Inflammatory macrophage (primary cell): ENCODE results near the gene CTAGE15.
"Not testable (repeated sequence)": the region's sequence is repeated elsewhere in the genome, so short reads cannot be mapped to it uniquely, and the experiment has no call there.

Experiments
- DNase-seq, 2 donors: peaks; one replicate each; pipeline ENCODE4 v3.0.0-alpha.2; 2020 to 2022
- total RNA-seq, 18 experiments: gene quantifications; one replicate each; lab custom pipeline; 2026; ENCODE audit warnings: mixed read lengths in 6 of 18, inconsistent platforms in 2 of 18; lab: John Stamatoyannopoulos, UW

The CTAGE15 gene
- 0 to 0.09 (median 0) reads per million in 18 experiments for total RNA-seq

GRCh38 chr7:143571501-143571900 lies at the start of gene CTAGE15:
Gene CTAGE15, plus strand, starts transcription at chr7:143571801. Its CDS starts 17 bp downstream, at chr7:143571818.
- DNase-seq = not testable (repeated sequence)

DNA sequence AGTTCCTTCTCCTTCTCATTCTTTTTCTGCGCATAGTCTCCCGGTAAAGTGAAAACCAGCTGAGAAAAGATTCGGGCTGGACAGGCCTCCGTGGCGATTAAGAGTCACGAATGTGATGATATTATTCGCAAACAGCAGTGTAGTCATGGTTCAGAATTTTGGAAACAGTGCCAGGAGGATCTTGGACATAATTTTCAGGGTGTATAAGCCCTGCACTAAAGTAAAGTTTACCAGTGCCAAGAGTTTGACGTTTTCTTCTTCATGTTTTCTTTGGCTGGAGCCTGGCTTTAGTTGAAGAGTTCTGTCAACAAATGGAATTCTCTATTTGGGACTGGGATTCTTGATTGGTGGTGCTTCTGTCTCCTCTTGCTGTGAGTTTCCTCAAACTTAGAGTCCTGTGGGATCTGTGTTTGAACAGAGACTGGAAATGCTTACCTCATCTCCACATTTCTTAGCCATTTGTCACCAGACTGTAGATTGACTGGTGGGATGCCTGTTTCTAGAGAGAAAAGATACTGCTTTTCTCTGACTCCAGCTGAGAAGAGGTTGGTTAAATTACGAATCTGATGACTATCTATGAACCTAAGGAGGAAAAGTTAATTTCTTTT lies 49.2 kb upstream of the CTAGE15 start:
- DNase-seq = not testable (repeated sequence)

GRCh38 chr7:143531169-143531926 lies 40.3 kb upstream of the CTAGE15 start:
- not testable (repeated sequence) for DNase-seq

GRCh38 chr7:143531932-143532331 lies 39.7 kb upstream of the CTAGE15 start:
- DNase-seq = not testable (repeated sequence)

- DNase-seq = not testable (repeated sequence)
Measured at GRCh38 chr7:143533213-143533839, 38.3 kb upstream of the CTAGE15 start.

DNA sequence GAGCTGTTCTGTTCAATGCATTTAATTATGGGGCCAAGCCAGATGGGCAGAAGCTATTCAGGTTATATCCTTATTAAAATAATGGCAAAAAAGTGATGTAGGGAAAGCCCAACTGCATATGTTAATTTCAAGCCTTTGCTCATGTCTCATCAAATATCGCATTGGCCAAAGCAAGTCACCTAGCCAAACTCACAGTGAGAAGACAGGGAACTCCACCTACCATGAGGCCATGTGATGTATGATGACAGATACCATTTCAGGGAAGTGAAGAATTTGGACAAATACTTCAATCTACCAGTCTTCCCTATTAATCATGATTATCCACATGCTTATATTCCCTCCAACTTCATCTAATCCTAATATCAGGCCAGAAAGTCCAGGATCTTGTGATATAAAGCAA lies 35.2 kb upstream of the CTAGE15 start:
- DNase-seq = not testable (repeated sequence)

- not testable (repeated sequence) for DNase-seq
Measured at GRCh38 chr7:143543288-143544038, 28.1 kb upstream of the CTAGE15 start.

GRCh38 chr7:143555968-143556367 lies 15.6 kb upstream of the CTAGE15 start:
- not testable (repeated sequence) for DNase-seq

- not testable (repeated sequence) for DNase-seq
Measured at GRCh38 chr7:143563306-143563705, 8.3 kb upstream of the CTAGE15 start.

DNA sequence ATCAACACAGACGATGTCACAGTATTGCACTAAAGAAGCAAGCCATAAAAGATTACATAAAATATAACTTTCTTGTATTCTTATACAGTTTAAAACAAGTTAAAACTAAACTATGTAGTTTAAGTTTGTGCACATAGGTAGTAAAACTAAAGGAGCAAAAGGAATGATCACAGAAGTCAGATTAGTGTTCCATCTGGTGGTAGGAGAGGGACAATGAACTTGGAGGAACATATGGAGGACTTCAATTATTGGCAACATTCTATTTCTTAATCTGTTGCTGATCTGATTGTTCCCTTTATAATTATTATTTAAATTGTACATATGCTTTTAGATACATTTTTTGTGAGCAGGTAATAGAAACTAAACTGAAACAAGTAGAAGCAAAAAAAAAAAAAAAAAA lies 5.6 kb upstream of the CTAGE15 start:
- DNase-seq = not testable (repeated sequence)

DNA sequence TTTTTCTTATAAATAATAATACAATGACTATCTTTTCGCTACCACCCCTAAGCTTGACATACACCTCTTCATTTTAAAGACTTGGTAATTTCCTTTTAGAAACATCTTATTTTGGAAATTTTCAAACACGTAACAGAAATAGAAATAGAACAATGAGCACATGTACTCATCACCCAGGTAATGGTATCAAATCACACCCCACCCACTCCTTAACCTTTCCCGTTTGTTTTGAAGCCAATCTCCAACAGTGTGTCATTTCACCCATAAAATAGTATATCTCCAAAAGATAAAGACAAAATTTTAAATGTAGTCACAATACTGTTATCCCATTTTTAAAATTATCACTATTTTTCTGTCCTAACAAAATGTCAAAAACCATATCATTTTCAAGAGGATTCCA lies 16.6 kb downstream of the CTAGE15 start:
- DNase-seq = not testable (repeated sequence)

DNA sequence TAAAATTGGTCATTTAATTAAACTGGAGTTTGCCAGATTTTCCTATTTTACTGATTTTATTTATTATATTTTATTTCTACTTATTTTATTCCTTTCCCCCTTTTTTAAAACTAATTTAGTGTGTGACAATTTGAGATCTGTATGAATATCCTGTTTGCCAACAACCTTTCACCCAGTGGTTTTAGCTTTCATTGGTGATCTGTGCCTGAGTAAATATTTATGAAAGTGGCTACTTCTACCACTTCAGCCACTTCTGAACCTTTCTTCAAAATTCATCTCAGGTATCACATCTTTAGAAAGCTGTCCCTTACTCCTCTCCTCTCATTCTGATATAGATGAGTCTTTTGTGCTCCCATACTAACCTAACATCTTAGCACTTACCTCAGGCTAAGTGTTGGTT lies 18.3 kb downstream of the CTAGE15 start:
- DNase-seq = not testable (repeated sequence)

DNA sequence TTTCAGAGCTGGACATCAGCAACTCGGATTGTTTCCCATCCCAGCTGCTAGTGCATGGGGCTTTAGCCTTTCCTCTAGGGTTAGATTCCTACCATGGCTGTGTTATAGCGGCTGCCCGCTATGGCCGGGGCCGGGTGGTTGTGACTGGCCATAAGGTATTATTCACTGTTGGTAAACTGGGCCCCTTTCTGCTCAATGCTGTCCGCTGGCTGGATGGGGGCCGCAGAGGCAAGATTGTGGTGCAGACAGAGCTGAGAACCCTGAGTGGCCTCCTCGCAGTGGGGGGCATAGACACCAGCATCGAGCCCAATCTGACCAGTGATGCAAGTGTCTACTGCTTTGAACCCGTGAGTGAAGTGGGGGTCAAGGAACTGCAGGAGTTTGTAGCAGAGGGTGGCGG lies 26.5 kb downstream of the CTAGE15 start:
- not testable (repeated sequence) for DNase-seq

DNA sequence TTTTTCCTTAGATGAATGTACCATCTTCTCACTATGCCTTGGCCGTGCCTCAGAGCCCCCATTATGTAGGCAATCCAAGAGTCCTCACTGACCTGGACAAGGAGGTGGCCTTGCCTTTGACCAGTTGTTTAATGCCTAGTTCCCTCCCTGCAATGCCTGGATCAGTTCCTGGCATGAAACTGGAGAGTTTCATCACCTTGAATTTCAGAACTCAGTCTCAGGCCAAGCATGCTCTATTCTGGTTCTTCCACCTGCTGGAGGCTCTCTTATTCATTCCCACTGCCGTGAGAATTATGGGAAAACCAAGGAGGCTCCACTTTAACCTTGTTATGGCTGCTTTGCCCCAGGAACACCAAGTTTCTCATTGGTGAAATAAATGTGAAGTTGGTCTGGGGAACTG lies 31.9 kb downstream of the CTAGE15 start:
- not testable (repeated sequence) for DNase-seq

GRCh38 chr7:143606088-143606487 lies 34.5 kb downstream of the CTAGE15 start:
- DNase-seq = not testable (repeated sequence)

DNA sequence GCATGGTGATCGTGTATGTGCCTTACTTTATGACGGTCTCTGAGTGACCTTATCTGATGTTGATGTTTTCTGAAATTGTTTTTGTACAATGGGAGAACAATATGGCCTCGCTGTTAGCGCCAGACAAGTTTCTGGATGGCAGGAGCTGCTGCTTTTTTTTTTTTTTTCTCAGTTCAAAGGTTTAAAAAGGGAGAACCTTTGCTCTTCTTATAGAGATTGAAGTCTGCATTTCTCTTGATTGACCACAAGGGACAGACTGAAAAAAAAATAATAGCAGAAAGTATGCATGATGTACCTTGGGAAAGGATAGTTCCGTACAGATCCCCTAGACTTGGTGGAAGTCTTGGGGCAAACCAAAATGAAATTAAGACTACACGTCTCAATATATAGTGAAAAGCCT lies 43.9 kb downstream of the CTAGE15 start:
- DNase-seq = not testable (repeated sequence)

DNA sequence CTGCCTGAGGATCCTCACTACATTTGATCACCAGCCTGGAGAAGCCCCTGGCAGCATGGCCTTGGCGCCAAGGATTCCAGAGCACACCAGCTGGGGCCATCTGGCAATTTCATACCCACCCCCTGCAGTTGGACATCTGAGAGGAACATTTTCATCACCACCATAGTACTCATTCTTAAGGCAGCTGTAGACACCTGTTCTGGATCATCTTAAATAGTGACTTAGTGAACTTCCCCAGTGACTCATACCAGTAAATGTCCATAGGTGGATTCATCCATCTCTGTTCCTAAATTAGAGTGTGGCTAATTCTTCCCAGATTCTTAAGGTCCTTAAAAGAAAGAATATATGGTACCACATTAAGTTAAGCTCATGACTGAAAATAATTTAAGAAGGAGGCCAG lies 45.6 kb downstream of the CTAGE15 start:
- not testable (repeated sequence) for DNase-seq

DNA sequence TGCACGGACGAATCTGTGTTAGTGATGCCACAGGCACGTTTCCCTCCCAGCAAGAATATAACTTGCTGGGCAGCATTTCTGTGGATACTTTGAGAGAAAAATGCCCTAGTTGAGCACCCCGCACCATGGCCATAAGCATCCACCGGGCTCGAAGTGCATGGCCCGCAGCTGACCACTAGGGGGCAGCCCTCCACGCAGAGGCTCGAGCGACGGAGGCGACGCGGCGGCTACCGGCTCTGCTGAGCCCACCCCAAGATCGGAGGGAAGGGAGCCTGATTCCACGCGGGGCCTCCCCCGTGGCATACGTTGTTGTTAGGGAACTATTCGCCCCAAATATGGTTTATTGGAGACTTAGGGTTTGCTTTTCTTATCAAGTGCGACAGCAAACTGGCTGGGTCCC lies 48.5 kb downstream of the CTAGE15 start:
- DNase-seq = not testable (repeated sequence)

GRCh38 chr7:143620646-143621045 lies 49.0 kb downstream of the CTAGE15 start, which contains the start of gene TCAF2:
Gene TCAF2, plus strand, starts transcription at chr7:143620974.
- DNase-seq = not testable (repeated sequence)

DNA sequence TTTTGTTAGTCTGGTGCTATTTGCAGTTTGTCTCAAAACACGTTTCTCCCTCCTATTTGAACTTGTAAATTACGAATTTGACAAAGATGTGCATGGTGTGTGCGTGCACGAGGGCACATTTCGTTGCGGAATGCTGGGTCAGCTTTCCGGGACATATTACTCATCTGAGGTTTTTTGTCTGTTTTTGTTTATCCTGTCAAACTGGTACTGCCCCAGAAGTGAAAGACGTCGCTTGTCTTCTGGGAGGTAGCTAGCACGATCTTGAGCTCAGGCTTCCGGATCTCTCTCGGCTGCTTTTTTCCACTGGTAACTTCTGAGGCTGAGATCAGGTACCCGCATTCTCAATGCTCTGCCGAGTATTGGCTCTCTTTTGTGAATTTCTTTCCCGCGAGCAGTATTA lies 49.6 kb downstream of the CTAGE15 start:
- DNase-seq = not testable (repeated sequence)

DNA sequence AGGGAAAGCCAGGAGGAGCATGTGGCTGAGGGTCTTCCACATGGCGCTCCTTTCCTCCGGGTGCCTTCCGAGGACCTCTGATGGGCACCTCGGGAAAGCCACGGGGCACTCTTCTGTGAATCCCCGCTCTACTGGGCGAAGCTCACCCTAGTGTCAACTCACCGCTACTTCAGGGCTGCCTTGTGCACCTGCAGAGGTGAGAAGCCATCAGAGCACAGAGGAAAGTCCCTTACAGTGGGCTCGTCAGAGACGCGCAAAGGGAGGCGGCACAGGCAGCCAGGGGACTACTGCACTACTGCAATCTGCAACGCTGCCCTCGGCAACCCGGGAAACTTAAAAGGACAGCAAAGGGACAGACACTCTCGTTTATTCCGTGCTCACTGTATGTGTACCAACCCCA lies 50.5 kb downstream of the CTAGE15 start:
- not testable (repeated sequence) for DNase-seq
